Muscle of leg (tissue), 11 donors: ENCODE measurements around the gene ELOVL7. TPM values are rescaled to one million over a fixed set of nuclear protein-coding genes. Genes with fewer than 3 reads are reported as not detected.
"Not testable (repeated sequence)": the region's sequence is repeated elsewhere in the genome, so short reads cannot be mapped to it uniquely, and the experiment has no call there.

Experiments used
- DNase-seq: peaks from one replicate; pipeline ENCODE4 v3.0.0; 2013
- H3K27ac ChIP-seq: one replicate; pipeline ENCODE4 v1.5.1; 2013; ENCODE audit warnings: mild to moderate bottlenecking, low read length, control low read depth
- H3K27me3 ChIP-seq: one replicate; pipeline ENCODE4 v1.6.1; 2013; ENCODE audit warnings: low read length; ENCODE audit not compliant: control insufficient read depth, insufficient read depth
- H3K36me3 ChIP-seq: one replicate; pipeline ENCODE4 v1.6.1; 2013; ENCODE audit warnings: low read length; ENCODE audit not compliant: control insufficient read depth, insufficient read depth
- H3K4me1 ChIP-seq: one replicate; pipeline ENCODE4 v1.6.1; 2013; ENCODE audit warnings: low read length; ENCODE audit not compliant: control insufficient read depth, insufficient read depth
- H3K4me3 ChIP-seq: one replicate; pipeline ENCODE4 v1.5.1; 2013; ENCODE audit warnings: low read length, control low read depth
- H3K9me3 ChIP-seq: replicated peaks from 2 replicates; pipeline ENCODE4 v1.6.1; 2013; ENCODE audit warnings: low read depth, low read length; ENCODE audit not compliant: control insufficient read depth
- WGBS: methylation state at CpG from one replicate; pipeline ENCODE4 v1.1.5; 2013; ENCODE audit warnings: missing lambda C conversion rate; ENCODE audit not compliant: insufficient coverage; 5-methylcytosine and 5-hydroxymethylcytosine counted together
- polyA plus RNA-seq, 8 donors: library from polyadenylated mRNA; unstranded; fragments of 120-200 nt; gene quantifications; one replicate each; pipeline versions ENCODE4 v1.2.1 to v1.2.3, GENCODE V29; 2013; ENCODE audit warnings: inconsistent platforms in 1 of 8, low replicate concordance in 1 of 8; ENCODE audit not compliant: insufficient read length in 8 of 8, insufficient read depth in 1 of 8
- total RNA-seq: library from RNA; stranded (reverse); fragments of 120-200 nt; gene quantifications from one replicate; pipeline ENCODE4 v1.2.4, GENCODE V29; 2013

ELOVL7 gene
- total and polyA plus RNA-seq, 9 donors, result 0.11 to 3.4 (median 0.21) TPM

GRCh38 chr5:60754495-60754894, 89.6 kb downstream of the ELOVL7 start:
- WGBS, result 56% methylated on average over 1 of the region's 5 CpGs
- no peaks in the 10 kb centered on the region for H3K36me3 ChIP-seq
- DNase-seq, result no peak
- H3K27me3 ChIP-seq, result no peaks in the 10 kb centered on the region
- H3K4me3 ChIP-seq, result no peak overlapping the region
- no peaks in the 10 kb centered on the region for H3K4me1 ChIP-seq
- H3K27ac ChIP-seq, result no peak overlapping the region
- H3K9me3 ChIP-seq, result no peaks in the 10 kb centered on the region

GRCh38 chr5:60744682-60745081, 99.4 kb downstream of the ELOVL7 start:
- H3K4me1 ChIP-seq, result no peaks in the 10 kb centered on the region
- H3K27ac ChIP-seq, result no peak overlapping the region
- no peak overlapping the region for H3K4me3 ChIP-seq
- H3K9me3 ChIP-seq, result peaks cover 7% of the 10 kb centered on the region
- DNase-seq, result no peak
- H3K36me3 ChIP-seq, result no peaks in the 10 kb centered on the region
- 100% methylated on average over 6 of the region's 6 CpGs for WGBS
- no peaks in the 10 kb centered on the region for H3K27me3 ChIP-seq

GRCh38 chr5:60743511-60744314, 100.4 kb downstream of the ELOVL7 start:
- Histone ChIP-seq H3K4me1 (no peaks in the 10 kb centered on the region), H3K9me3 (peaks cover 12% of the 10 kb centered on the region), H3K4me3 (no peak overlapping the region), H3K36me3 (no peaks in the 10 kb centered on the region), H3K27ac (no peak overlapping the region), H3K27me3 (no peaks in the 10 kb centered on the region)
- no peak for DNase-seq
- 91% methylated on average over 40 of the region's 40 CpGs for WGBS

GRCh38 chr5:60740322-60740721, 103.7 kb downstream of the ELOVL7 start:
- H3K36me3 ChIP-seq, result no peaks in the 10 kb centered on the region
- no peak overlapping the region for H3K27ac ChIP-seq
- H3K9me3 ChIP-seq, result peaks cover 12% of the 10 kb centered on the region
- no peak for DNase-seq
- no peak overlapping the region for H3K4me3 ChIP-seq
- no peaks in the 10 kb centered on the region for H3K27me3 ChIP-seq
- no peaks in the 10 kb centered on the region for H3K4me1 ChIP-seq
- WGBS, result no CpG with 5 or more reads among the region's 2 CpGs

- Histone ChIP-seq H3K27ac (no peak overlapping the region), H3K9me3 (peaks cover 12% of the 10 kb centered on the region), H3K36me3 (no peaks in the 10 kb centered on the region), H3K4me1 (no peaks in the 10 kb centered on the region), H3K4me3 (no peak overlapping the region), H3K27me3 (no peaks in the 10 kb centered on the region)
- WGBS, result 68% methylated on average over 2 of the region's 3 CpGs
- no peak for DNase-seq
Measured at GRCh38 chr5:60738933-60739332, 105.1 kb downstream of the ELOVL7 start.

- 79% methylated on average over 3 of the region's 4 CpGs for WGBS
- Histone ChIP-seq H3K27ac (no peak overlapping the region), H3K9me3 (peaks cover 12% of the 10 kb centered on the region), H3K4me3 (no peak overlapping the region), H3K36me3 (no peaks in the 10 kb centered on the region), H3K27me3 (no peaks in the 10 kb centered on the region), H3K4me1 (no peaks in the 10 kb centered on the region)
- DNase-seq, result no peak
Measured at GRCh38 chr5:60738461-60738860, 105.6 kb downstream of the ELOVL7 start.

GRCh38 chr5:60730858-60731257, 113.2 kb downstream of the ELOVL7 start:
- H3K9me3 ChIP-seq, H3K4me3 ChIP-seq, H3K4me1 ChIP-seq, DNase-seq, H3K27ac ChIP-seq, H3K36me3 ChIP-seq, H3K27me3 ChIP-seq: not testable (repeated sequence)

GRCh38 chr5:60727033-60727679, 116.9 kb downstream of the ELOVL7 start:
- Histone ChIP-seq H3K4me1 (no peaks in the 10 kb centered on the region), H3K36me3 (no peaks in the 10 kb centered on the region), H3K27ac (no peak overlapping the region), H3K4me3 (no peak overlapping the region), H3K27me3 (no peaks in the 10 kb centered on the region), H3K9me3 (no peaks in the 10 kb centered on the region)
- no peak for DNase-seq
- 88% methylated on average over 1 of the region's 1 CpG for WGBS

GRCh38 chr5:60724126-60724525, 119.9 kb downstream of the ELOVL7 start:
- Histone ChIP-seq H3K9me3 (no peaks in the 10 kb centered on the region), H3K36me3 (no peaks in the 10 kb centered on the region), H3K4me3 (no peak overlapping the region), H3K27me3 (no peaks in the 10 kb centered on the region), H3K27ac (no peak overlapping the region), H3K4me1 (no peaks in the 10 kb centered on the region)
- WGBS, result no CpG with 5 or more reads among the region's 2 CpGs
- DNase-seq, result no peak

GRCh38 chr5:60722416-60722815, 121.7 kb downstream of the ELOVL7 start:
- 47% methylated on average over 4 of the region's 6 CpGs for WGBS

More at GRCh38 chr5:60722416-60722815, 121.7 kb downstream of the ELOVL7 start:
- H3K4me1 ChIP-seq, result no peaks in the 10 kb centered on the region
- H3K9me3 ChIP-seq, result no peaks in the 10 kb centered on the region
- no peak overlapping the region for H3K4me3 ChIP-seq
- no peak overlapping the region for H3K27ac ChIP-seq
- no peaks in the 10 kb centered on the region for H3K36me3 ChIP-seq
- DNase-seq, result no peak
- no peaks in the 10 kb centered on the region for H3K27me3 ChIP-seq
